Measurements from ENCODE around the gene TMEM203.

Gene TMEM203

GRCh38 chr9:137193771-137194170 lies 11.7 kb downstream of the TMEM203 start:
- no peak for DNase-seq

- no peak for DNase-seq
Observed at GRCh38 chr9:137192859-137193258, 12.6 kb downstream of the TMEM203 start.

- DNase-seq: no peak
Observed at GRCh38 chr9:137192448-137192780, 13.0 kb downstream of the TMEM203 start.

GRCh38 chr9:137191691-137192447 lies 13.6 kb downstream of the TMEM203 start:
- no peak for DNase-seq

- DNase-seq: no peak
Observed at GRCh38 chr9:137191245-137191644, 14.2 kb downstream of the TMEM203 start.

GRCh38 chr9:137190315-137190856 lies 15.1 kb downstream of the TMEM203 start:
- no peak for DNase-seq

GRCh38 chr9:137189297-137190295 lies 15.9 kb downstream of the TMEM203 start:
- no peak for DNase-seq

GRCh38 chr9:137188490-137189296 lies 16.8 kb downstream of the TMEM203 start, which contains the start of the genes ANAPC2 and SSNA1:
ANAPC2 (minus strand) TSS chr9:137188560; CDS start chr9:137188532, 28 bp downstream.
SSNA1 (plus strand) TSS chr9:137188676; CDS start chr9:137188727, 51 bp downstream.
- DNase-seq: peak; percentile 91

GRCh38 chr9:137188086-137188489 lies 17.4 kb downstream of the TMEM203 start:
- no peak for DNase-seq

- no peak for DNase-seq
Observed at GRCh38 chr9:137187386-137187785, 18.1 kb downstream of the TMEM203 start.

GRCh38 chr9:137186385-137186784 lies 19.1 kb downstream of the TMEM203 start:
- DNase-seq: no peak

GRCh38 chr9:137185921-137186320 lies 19.5 kb downstream of the TMEM203 start:
- DNase-seq: no peak

GRCh38 chr9:137184881-137185660 lies 20.4 kb downstream of the TMEM203 start:
- DNase-seq: no peak

- no peak for DNase-seq
Observed at GRCh38 chr9:137183980-137184595, 21.4 kb downstream of the TMEM203 start.

- no peak for DNase-seq
Observed at GRCh38 chr9:137182836-137183235, 22.6 kb downstream of the TMEM203 start.

GRCh38 chr9:137181680-137182079 lies 23.8 kb downstream of the TMEM203 start:
- DNase-seq: no peak

- no peak for DNase-seq
Observed at GRCh38 chr9:137180491-137180890, 25.0 kb downstream of the TMEM203 start.

GRCh38 chr9:137179761-137180160 lies 25.7 kb downstream of the TMEM203 start:
- DNase-seq: no peak

GRCh38 chr9:137178939-137179630 lies 26.4 kb downstream of the TMEM203 start:
- no peak for DNase-seq

GRCh38 chr9:137178201-137178938 lies 27.1 kb downstream of the TMEM203 start:
- no peak for DNase-seq
